Measurements from ENCODE around the gene SLC51A. TPM values are rescaled to one million over a fixed set of nuclear protein-coding genes. Genes with fewer than 3 reads are reported as not detected.

SLC51A gene

Small RNAs within 50 kb of the gene (small RNA-seq; reads per million reads assigned to genes)
- not detected for gene RF00019

Measured in skeletal muscle satellite cell (primary cell).